SK-N-SH (cell line): ENCODE measurements around the gene GMPPA. TPM values are rescaled to one million over a fixed set of nuclear protein-coding genes. Genes with fewer than 3 reads are reported as not detected.

Experiments used
- CHD2 ChIP-seq: fragments of 150-350 bp; IDR thresholded peaks from 2 replicates; pipeline ENCODE4 v1.6.1; 2018; ENCODE audit warnings: low read length; ENCODE audit not compliant: partially characterized antibody
- ELF1 ChIP-seq: IDR thresholded peaks from 2 replicates; pipeline ENCODE4 v1.4.0; 2012
- FOSL2 ChIP-seq: IDR thresholded peaks from 2 replicates; pipeline ENCODE4 v1.4.0; 2012; ENCODE audit warnings: low read depth, mild to moderate bottlenecking, moderate library complexity, borderline replicate concordance
- FOXJ3 ChIP-seq: sonication (generic); formaldehyde crosslinking; IDR thresholded peaks from 2 replicates; pipeline ENCODE4 v1.5.1; 2020; ENCODE audit warnings: mild to moderate bottlenecking, missing genetic modification reagents
- FOXM1 ChIP-seq: IDR thresholded peaks from 2 replicates; pipeline ENCODE4 v1.4.0; 2012; ENCODE audit warnings: low read depth, mild to moderate bottlenecking
- GATA2 ChIP-seq: sonication (generic); formaldehyde crosslinking; IDR thresholded peaks from 2 replicates; pipeline ENCODE4 v1.5.0; 2020; ENCODE audit warnings: mild to moderate bottlenecking, missing genetic modification reagents
- MEF2A ChIP-seq: IDR thresholded peaks from 2 replicates; pipeline ENCODE4 v1.4.0; 2012; ENCODE audit warnings: low read depth, borderline replicate concordance
- PBX3 ChIP-seq: IDR thresholded peaks from 2 replicates; pipeline ENCODE4; 2012
- POLR2AphosphoS5 ChIP-seq: IDR thresholded peaks from 2 replicates; pipeline ENCODE4 v1.6.1; 2012; ENCODE audit warnings: low read depth, low read length
- RAD21 ChIP-seq: IDR thresholded peaks from 2 replicates; pipeline ENCODE4 v1.6.1; 2012; ENCODE audit warnings: mild to moderate bottlenecking, low read length
- RCOR1 ChIP-seq: fragments of 150-350 bp; IDR thresholded peaks from 2 replicates; pipeline ENCODE4 v1.6.1; 2017; ENCODE audit warnings: antibody characterized with exemption, low read length
- REST ChIP-seq: IDR thresholded peaks from 2 replicates; pipeline ENCODE4 v1.6.1; 2012; ENCODE audit warnings: mild to moderate bottlenecking, low read depth, low read length, moderate library complexity
- SIN3A ChIP-seq: IDR thresholded peaks from 2 replicates; pipeline ENCODE4 v1.6.1; 2012; ENCODE audit warnings: low read depth, mild to moderate bottlenecking, low read length, moderate library complexity, borderline replicate concordance
- SMC3 ChIP-seq: IDR thresholded peaks from 2 replicates; pipeline ENCODE4 v1.6.1; 2012; ENCODE audit warnings: low read depth, low read length, improper control_type of control experiment
- TCF12 ChIP-seq: IDR thresholded peaks from 2 replicates; pipeline ENCODE4 v1.4.0; 2012
- USF1 ChIP-seq: IDR thresholded peaks from 2 replicates; pipeline ENCODE4 v1.4.0; 2012; ENCODE audit warnings: low read depth, borderline replicate concordance
- polyA plus RNA-seq, 3 experiments: library from polyadenylated mRNA; depleted of rRNA; stranded (reverse); fragments of >200 nt; gene quantifications; 2 replicates each; pipeline ENCODE4 v1.2.3, GENCODE V29; 2012
- TF ChIP-seq, protein P1 (sequence below): IDR thresholded peaks from 2 replicates; pipeline ENCODE4 v1.4.0; 2012; ENCODE audit warnings: low read depth

GMPPA gene
- polyA plus RNA-seq, 1 of the 3 experiments (the other 2 are of a cell fraction) = 61.3 TPM

- peak; percentile 77 for TF ChIP-seq SIN3A
- TF ChIP-seq PBX3 = no peak
- peak; percentile 54; the same call in 1 of the 2 replicates for TF ChIP-seq TCF12
- TF ChIP-seq FOSL2 = no peak
- TF ChIP-seq, protein P1, sequence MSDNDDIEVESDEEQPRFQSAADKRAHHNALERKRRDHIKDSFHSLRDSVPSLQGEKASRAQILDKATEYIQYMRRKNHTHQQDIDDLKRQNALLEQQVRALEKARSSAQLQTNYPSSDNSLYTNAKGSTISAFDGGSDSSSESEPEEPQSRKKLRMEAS = peak; percentile 31; the same call in 1 of the 2 replicates
- TF ChIP-seq ELF1 = no peak
- no peak for TF ChIP-seq GATA2 (CRISPR knock-in tag)
- TF ChIP-seq CHD2 = peak; percentile 69
- TF ChIP-seq FOXJ3 (CRISPR knock-in tag) = 0 out of 2 replicates have a peak, but pooled peaks have one; percentile 52
- TF ChIP-seq USF1 = no peak
- TF ChIP-seq REST = 0 out of 2 replicates have a peak, but pooled peaks have one; percentile 10
- TF ChIP-seq POLR2AphosphoS5 = no peak
- no peak for TF ChIP-seq RCOR1
- 0 out of 2 replicates have a peak, but pooled peaks have one; percentile 2 for TF ChIP-seq RAD21
- no peak for TF ChIP-seq FOXM1
- TF ChIP-seq MEF2A = no peak
- TF ChIP-seq SMC3 = peak; percentile 29; the same call in 1 of the 2 replicates
These were observed 38.2 kb upstream of the GMPPA start (continued) for GRCh38 chr2:219460424-219460926.
